ENCODE results near the gene SLC36A3. TPM values are rescaled to one million over a fixed set of nuclear protein-coding genes. Genes with fewer than 3 reads are reported as not detected.

Gene SLC36A3
- total and polyA plus RNA-seq, 2 of the 4 experiments (the other 2 are of a cell fraction) = not detected

GRCh38 chr5:151281001-151281639 is 22.4 kb downstream of the SLC36A3 start:
- no peaks in the 10 kb centered on the region for H3K9me3 ChIP-seq (ENCODE audit: control insufficient read depth, insufficient read depth, low read length)
- dilution Hi-C loops (cut with HindIII; ENCODE audit: low sequenced_read_pairs, unreplicated experiment) = no loop called here
- WGBS, 2 experiments (ENCODE audit: extremely low coverage in 2 of 2, insufficient read length in 1 of 2) = 80% methylated on average over 6 of the region's 13 CpGs; no CpG with 5 or more reads in 1 of the 2 experiments
- no peak overlapping the region for H2BK5ac ChIP-seq (ENCODE audit: low read depth, low read length, poor library complexity, severe bottlenecking)
- no peaks in the 10 kb centered on the region for H4K20me1 ChIP-seq (ENCODE audit: insufficient read depth, low read length)
- intact Hi-C loops (cut with micrococcal nuclease) = no loop called here
- H2AK5ac ChIP-seq (ENCODE audit: low read depth, low read length) = no peak overlapping the region
- H2BK20ac ChIP-seq (ENCODE audit: low read depth, low read length) = no peak overlapping the region
- TF ChIP-seq RCOR1 (IDR thresholded peaks at IDR 0.05; ENCODE audit: insufficient replicate concordance, low read length) (no peak), FOS (IDR thresholded peaks at IDR 0.05; ENCODE audit: low read depth, low read length) (no peak), USF2 (IDR thresholded peaks at IDR 0.05; ENCODE audit: low read depth, low read length) (no peak)
- ATAC-seq (ENCODE audit: low read depth) (no peak), DNase-seq (no peak)
- no peaks in the 10 kb centered on the region for H3K36me3 ChIP-seq (ENCODE audit: control insufficient read depth, insufficient read depth, low read length)
- H3K27me3 ChIP-seq (ENCODE audit: control insufficient read depth, insufficient read depth, low read length) = peaks cover 6% of the 10 kb centered on the region
- H4K91ac ChIP-seq (ENCODE audit: insufficient read depth, low read depth, low read length) = no peak overlapping the region
- ChIA-PET CTCF (no interaction called here), POLR2A (ENCODE audit: unreplicated experiment) (no interaction called here)
- no peaks in the 10 kb centered on the region for H3K9me1 ChIP-seq (ENCODE audit: insufficient read depth, low read length)
- no peaks in the 10 kb centered on the region for H3K79me1 ChIP-seq (ENCODE audit: low read depth in 1 of 2, low read length in 2 of 2)
- no peak overlapping the region for H3K4me3 ChIP-seq (ENCODE audit: insufficient read depth, low read depth, low read length)
- H3K4me1 ChIP-seq (ENCODE audit: control insufficient read depth, insufficient read depth, low read length) = no peaks in the 10 kb centered on the region
- H2BK15ac ChIP-seq (ENCODE audit: low read depth, low read length) = no peak overlapping the region
- in situ Hi-C loops (cut with MboI; ENCODE audit: low sequenced_read_pairs) = no loop called here
- H4K8ac ChIP-seq (ENCODE audit: low read depth in 2 of 2, low read length in 2 of 2) = no peak overlapping the region
- H3K14ac ChIP-seq (replicated peaks; ENCODE audit: low read depth, low read length) = no peak overlapping the region
- H2AK9ac ChIP-seq (replicated peaks; ENCODE audit: low read depth, low read length, poor library complexity) = no peak overlapping the region
- no TSS peak for BruUV-seq (replicated peaks)
- H3K4ac ChIP-seq (ENCODE audit: low read depth, low read length) = no peak overlapping the region
- no peak overlapping the region for H2AFZ ChIP-seq (replicated peaks; ENCODE audit: low read length, poor library complexity)
- no peak overlapping the region for H2BK120ac ChIP-seq (ENCODE audit: low read depth, low read length)
- H3K23ac ChIP-seq (ENCODE audit: low read depth, low read length) = no peak overlapping the region
- H3K56ac ChIP-seq (ENCODE audit: extremely low read depth, insufficient read depth, low read length) = no peak overlapping the region
- no peak overlapping the region for H3K18ac ChIP-seq (ENCODE audit: low read depth, low read length)
- H4K5ac ChIP-seq (ENCODE audit: low read depth, low read length) = no peak overlapping the region
- no peak overlapping the region for H3K9ac ChIP-seq (ENCODE audit: low read depth, low read length)
- no peak overlapping the region for H3K4me2 ChIP-seq (ENCODE audit: low read depth, low read length)
- H3K27ac ChIP-seq (ENCODE audit: insufficient read depth, low read length) = no peak overlapping the region

Measured in IMR-90 (cell line).